Astrocyte (in vitro differentiated cells and primary cell): ENCODE data around the gene NEURL3.

ENCODE experiments used
- CTCF ChIP-seq: IDR thresholded peaks from 2 replicates; pipeline ENCODE4 v1.5.1; 2011; ENCODE audit warnings: low read depth, mild to moderate bottlenecking, inconsistent platforms, low read length, moderate library complexity; ENCODE audit not compliant: insufficient read depth
- EZH2 ChIP-seq: IDR thresholded peaks from 2 replicates; pipeline ENCODE4 v1.6.1; 2012; ENCODE audit warnings: mild to moderate bottlenecking, low read length, inconsistent platforms; ENCODE audit not compliant: insufficient read depth

DNA sequence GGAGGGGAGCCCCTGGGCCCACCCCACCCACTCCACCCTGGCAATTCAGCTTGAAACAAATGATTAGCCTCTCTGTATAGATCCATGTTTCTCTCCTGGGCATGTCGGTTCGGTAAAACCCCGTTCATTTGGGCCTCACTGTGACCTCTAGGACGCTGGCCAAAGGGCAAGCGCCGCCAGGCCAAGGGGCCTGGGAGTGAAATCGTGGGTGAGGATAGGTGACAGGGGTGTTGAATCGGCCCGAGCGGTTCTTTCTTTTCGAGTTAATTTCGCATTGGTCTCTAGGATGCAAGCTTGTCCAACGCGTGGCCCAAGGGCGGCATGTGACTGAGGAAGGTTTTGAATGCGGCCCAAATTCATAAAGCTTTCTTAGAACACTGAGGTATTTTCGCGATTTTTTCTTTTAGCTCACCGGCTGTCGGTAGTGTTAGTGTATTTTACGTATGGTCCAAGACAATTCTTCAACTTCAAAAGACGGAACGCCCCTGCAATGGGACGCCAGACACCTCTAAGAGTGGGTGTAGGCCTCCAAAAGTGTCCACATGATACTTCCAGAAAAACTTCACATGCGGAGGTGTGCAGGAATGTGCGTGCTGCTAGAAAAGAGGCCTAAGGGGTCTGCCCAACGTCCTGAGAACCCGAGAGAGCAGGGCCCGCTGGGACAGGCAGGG, 21.6 kb upstream of the NEURL3 start:
- no peak for TF ChIP-seq CTCF
- TF ChIP-seq EZH2: no peak
